ENCODE data around the gene DEFB132.

DEFB132 gene

GRCh38 chr20:297925-298775, 40.6 kb downstream of the DEFB132 start:
- peak; percentile 57 for DNase-seq (ENCODE audit: low spot score)

GRCh38 chr20:298776-299391, 41.4 kb downstream of the DEFB132 start:
- no peak for DNase-seq (ENCODE audit: low spot score)

- DNase-seq (ENCODE audit: low spot score): no peak
These were observed 42.9 kb downstream of the DEFB132 start for GRCh38 chr20:300345-300990.

GRCh38 chr20:301886-302848, 44.6 kb downstream of the DEFB132 start:
- no peak for DNase-seq (ENCODE audit: low spot score)

- no peak for DNase-seq (ENCODE audit: low spot score)
These were observed 48.2 kb downstream of the DEFB132 start for GRCh38 chr20:305745-306144.

GRCh38 chr20:308427-309038, 51.0 kb downstream of the DEFB132 start:
- no peak for DNase-seq (ENCODE audit: low spot score)

GRCh38 chr20:309306-309840, 51.8 kb downstream of the DEFB132 start:
- no peak for DNase-seq (ENCODE audit: low spot score)

- peak; percentile 90 for DNase-seq (ENCODE audit: low spot score)
These were observed 52.5 kb downstream of the DEFB132 start for GRCh38 chr20:309841-310644.

- DNase-seq (ENCODE audit: low spot score): no peak
These were observed 53.1 kb downstream of the DEFB132 start for GRCh38 chr20:310645-311044.
